ENCODE results near the gene RXRG.

DNA sequence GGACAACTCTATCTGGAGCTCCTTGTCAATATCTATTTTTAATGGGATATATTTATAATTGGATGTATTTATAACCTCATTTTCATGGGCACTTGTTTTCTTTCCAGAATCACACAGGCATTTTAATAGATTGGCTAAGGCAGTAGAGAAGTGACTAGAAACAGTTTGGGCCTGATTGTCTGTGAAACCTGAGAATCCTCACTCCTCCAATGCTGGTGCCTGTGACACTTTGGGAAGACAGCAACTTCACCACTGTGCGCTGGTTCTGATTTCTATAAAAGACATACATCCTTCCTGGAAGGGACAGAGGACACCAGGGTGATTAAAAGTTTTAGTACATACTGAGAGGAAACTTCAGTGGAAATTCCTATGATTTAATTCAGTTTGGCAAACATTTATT, 39.6 kb upstream of the RXRG start:
- TF ChIP-seq, protein P1, sequence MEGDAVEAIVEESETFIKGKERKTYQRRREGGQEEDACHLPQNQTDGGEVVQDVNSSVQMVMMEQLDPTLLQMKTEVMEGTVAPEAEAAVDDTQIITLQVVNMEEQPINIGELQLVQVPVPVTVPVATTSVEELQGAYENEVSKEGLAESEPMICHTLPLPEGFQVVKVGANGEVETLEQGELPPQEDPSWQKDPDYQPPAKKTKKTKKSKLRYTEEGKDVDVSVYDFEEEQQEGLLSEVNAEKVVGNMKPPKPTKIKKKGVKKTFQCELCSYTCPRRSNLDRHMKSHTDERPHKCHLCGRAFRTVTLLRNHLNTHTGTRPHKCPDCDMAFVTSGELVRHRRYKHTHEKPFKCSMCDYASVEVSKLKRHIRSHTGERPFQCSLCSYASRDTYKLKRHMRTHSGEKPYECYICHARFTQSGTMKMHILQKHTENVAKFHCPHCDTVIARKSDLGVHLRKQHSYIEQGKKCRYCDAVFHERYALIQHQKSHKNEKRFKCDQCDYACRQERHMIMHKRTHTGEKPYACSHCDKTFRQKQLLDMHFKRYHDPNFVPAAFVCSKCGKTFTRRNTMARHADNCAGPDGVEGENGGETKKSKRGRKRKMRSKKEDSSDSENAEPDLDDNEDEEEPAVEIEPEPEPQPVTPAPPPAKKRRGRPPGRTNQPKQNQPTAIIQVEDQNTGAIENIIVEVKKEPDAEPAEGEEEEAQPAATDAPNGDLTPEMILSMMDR (conservative IDR thresholded peaks at IDR 0.05 in 1 of 2, IDR thresholded peaks at IDR 0.05 in 1 of 2; ENCODE audit: extremely low read depth in 1 of 2, insufficient read depth in 1 of 2, low read depth in 1 of 2, low read length in 2 of 2): no peak
- TF ChIP-seq EZH2 (IDR thresholded peaks at IDR 0.05; ENCODE audit: borderline replicate concordance, low read length): no peak

All from mammary epithelial cell (primary cell).